ENCODE measurements around the gene ANAPC10.
"Not testable (repeated sequence)": the region's sequence is repeated elsewhere in the genome, so short reads cannot be mapped to it uniquely, and the experiment has no call there.

The ANAPC10 gene

DNA sequence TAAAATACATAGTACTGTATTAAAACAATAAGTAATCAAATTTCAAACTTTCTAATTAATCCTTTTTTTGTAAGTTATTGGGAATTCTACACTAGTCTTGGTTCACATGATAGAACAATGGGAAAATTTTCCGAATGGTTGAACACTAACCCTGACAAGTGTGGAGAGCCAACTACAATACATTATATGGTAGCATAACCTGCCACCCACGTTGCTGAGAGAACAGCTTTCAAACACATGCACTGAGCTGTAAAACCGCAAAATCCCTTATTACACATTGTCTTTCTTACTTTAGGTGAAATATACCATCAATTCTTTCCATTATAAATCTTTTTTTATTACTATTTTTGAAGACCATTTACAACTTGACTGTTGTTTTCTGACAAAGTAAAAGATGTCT, 54.7 kb downstream of the ANAPC10 start:
- H3K9me3 ChIP-seq (ENCODE audit: low read length): no peaks in the 10 kb centered on the region
- no peaks in the 10 kb centered on the region for H3K36me3 ChIP-seq (ENCODE audit: insufficient read depth, low read length)
- H3K4me3 ChIP-seq (ENCODE audit: low read depth in 1 of 2, low read length in 2 of 2): no peak overlapping the region
- H3K27me3 ChIP-seq (ENCODE audit: control insufficient read depth in 1 of 2, insufficient read depth in 2 of 2, low read length in 2 of 2): no peaks in the 10 kb centered on the region
- H3K9ac ChIP-seq (ENCODE audit: low read length): no peak overlapping the region
- H3K4me1 ChIP-seq (ENCODE audit: insufficient read depth, low read length): no peaks in the 10 kb centered on the region
- H3K27ac ChIP-seq (ENCODE audit: low read depth, low read length): no peak overlapping the region

DNA sequence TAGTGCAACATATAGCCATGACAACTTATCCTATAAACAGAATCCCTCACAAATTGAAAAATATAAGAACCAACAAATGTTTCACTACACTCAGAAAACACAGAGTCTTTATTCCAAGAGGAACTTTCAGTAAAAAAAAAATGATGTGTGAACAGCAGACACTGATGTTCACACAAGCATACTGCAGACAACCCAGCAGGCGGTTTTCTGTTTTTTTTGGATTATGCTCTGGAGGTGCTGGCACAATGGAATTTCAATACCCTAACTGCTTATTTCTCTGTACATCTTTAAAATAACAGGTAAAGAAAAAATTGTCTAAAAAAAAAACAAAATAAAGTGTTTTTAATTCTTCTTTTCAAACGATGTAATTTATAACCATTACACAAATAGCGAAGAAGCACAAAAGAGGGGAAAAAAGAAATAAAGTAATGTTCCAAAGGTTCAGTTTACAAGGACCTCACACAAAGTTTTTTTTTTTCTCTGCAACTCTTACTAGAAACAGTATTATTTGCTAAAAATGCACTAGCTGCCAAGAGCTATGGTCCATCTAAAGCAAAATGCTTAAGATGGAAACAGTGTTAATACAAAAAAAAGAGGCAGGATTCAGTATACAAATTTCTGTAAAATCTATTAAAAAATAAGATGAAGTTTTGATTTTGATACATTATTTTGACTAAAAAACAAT, 55.3 kb downstream of the ANAPC10 start:
- no peak overlapping the region for H3K27ac ChIP-seq (ENCODE audit: low read depth, low read length)
- H3K27me3 ChIP-seq (ENCODE audit: control insufficient read depth in 1 of 2, insufficient read depth in 2 of 2, low read length in 2 of 2): no peaks in the 10 kb centered on the region
- no peaks in the 10 kb centered on the region for H3K36me3 ChIP-seq (ENCODE audit: insufficient read depth, low read length)
- H3K4me1 ChIP-seq (ENCODE audit: insufficient read depth, low read length): no peaks in the 10 kb centered on the region
- no peak overlapping the region for H3K9ac ChIP-seq (ENCODE audit: low read length)
- no peak overlapping the region for H3K4me3 ChIP-seq (ENCODE audit: low read depth in 1 of 2, low read length in 2 of 2)
- no peaks in the 10 kb centered on the region for H3K9me3 ChIP-seq (ENCODE audit: low read length)

DNA sequence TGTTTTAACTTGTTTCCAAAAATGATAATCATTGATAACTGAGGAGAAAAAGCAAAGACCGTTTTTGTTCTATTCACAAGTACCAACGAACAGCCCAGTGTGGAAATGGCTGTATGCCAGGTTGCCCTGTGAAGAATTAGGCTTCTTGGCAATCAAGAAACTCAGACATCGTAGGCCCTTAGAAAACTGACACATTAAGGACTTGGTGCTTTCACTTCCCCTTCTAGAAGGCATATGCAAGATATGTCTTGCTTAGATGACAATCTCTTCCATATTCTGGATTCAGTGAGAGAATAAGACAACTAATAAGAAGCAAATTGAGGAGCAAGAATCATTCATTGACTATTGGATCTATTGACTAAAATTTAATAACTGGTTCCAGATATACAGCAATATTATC, 56.6 kb downstream of the ANAPC10 start:
- Histone ChIP-seq H3K27ac (ENCODE audit: low read depth, low read length) (no peak overlapping the region), H3K4me3 (ENCODE audit: low read depth in 1 of 2, low read length in 2 of 2) (no peak overlapping the region), H3K9ac (ENCODE audit: low read length) (no peak overlapping the region), H3K9me3 (ENCODE audit: low read length) (no peaks in the 10 kb centered on the region), H3K4me1 (ENCODE audit: insufficient read depth, low read length) (no peaks in the 10 kb centered on the region), H3K27me3 (ENCODE audit: control insufficient read depth in 1 of 2, insufficient read depth in 2 of 2, low read length in 2 of 2) (no peaks in the 10 kb centered on the region), H3K36me3 (ENCODE audit: insufficient read depth, low read length) (no peaks in the 10 kb centered on the region)

DNA sequence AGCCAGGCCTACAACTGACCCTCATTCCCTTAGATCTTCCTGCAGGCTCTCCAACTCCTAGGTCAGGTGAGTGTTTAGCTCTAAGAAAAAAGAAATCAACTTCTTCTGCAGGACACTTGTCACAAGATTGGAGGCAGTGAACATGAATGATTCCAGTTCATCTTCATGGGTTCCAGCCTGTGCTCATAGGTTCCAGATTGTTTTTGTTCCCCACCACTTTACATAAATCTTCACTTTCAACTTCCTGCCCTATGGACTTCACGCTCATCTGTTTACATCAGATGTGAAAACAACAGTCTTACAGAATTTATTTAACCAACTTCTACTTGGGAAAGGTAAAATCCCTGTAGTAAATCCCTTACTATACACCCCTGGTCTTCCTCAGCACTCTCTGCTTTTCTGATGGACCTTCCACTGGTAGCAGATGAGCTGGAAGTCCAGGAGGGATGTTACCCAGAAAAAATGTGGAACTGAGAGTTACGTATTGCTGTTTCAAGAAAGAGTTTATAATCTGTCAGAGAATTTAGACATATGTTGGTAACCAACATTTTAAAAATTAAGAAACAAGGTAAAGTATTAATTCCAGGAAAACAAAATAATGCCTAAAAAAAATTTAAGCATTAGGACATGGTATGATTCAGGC, 62.4 kb downstream of the ANAPC10 start:
- no peaks in the 10 kb centered on the region for H3K27me3 ChIP-seq (ENCODE audit: control insufficient read depth in 1 of 2, insufficient read depth in 2 of 2, low read length in 2 of 2)
- H3K36me3 ChIP-seq (ENCODE audit: insufficient read depth, low read length): peaks cover 17% of the 10 kb centered on the region
- no peaks in the 10 kb centered on the region for H3K4me1 ChIP-seq (ENCODE audit: insufficient read depth, low read length)
- H3K9me3 ChIP-seq (ENCODE audit: low read length): no peaks in the 10 kb centered on the region
- H3K9ac ChIP-seq (ENCODE audit: low read length): no peak overlapping the region
- no peak overlapping the region for H3K27ac ChIP-seq (ENCODE audit: low read depth, low read length)
- no peak overlapping the region for H3K4me3 ChIP-seq (ENCODE audit: low read depth in 1 of 2, low read length in 2 of 2)

DNA sequence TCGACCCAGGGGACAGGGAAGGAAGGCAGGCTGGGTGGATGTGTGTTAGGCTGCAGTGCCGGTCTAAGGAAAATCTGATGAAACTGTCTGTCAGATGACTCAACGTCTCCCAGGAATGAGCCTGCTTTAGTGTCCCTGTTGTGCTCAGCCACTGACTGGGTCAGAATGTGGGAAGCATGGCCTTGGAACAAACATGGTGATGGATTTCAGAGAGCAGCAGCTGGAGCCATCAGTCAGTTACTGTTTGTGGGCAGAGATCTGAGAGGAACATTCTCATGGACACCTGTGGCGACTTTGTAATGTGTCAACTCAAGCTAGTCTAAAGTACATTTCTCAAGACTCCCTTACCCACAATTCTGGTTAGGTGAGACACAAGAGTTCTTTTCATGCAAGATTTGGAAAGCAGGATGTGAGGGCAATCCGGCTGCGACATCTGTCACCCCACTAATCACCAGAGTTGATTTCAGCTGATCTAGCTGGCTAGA, 63.2 kb downstream of the ANAPC10 start:
- no peaks in the 10 kb centered on the region for H3K9me3 ChIP-seq (ENCODE audit: low read length)
- H3K4me3 ChIP-seq (ENCODE audit: low read depth in 1 of 2, low read length in 2 of 2): no peak overlapping the region
- H3K27ac ChIP-seq (ENCODE audit: low read depth, low read length): no peak overlapping the region
- H3K36me3 ChIP-seq (ENCODE audit: insufficient read depth, low read length): peaks cover 17% of the 10 kb centered on the region
- H3K9ac ChIP-seq (ENCODE audit: low read length): no peak overlapping the region
- no peaks in the 10 kb centered on the region for H3K4me1 ChIP-seq (ENCODE audit: insufficient read depth, low read length)
- H3K27me3 ChIP-seq (ENCODE audit: control insufficient read depth in 1 of 2, insufficient read depth in 2 of 2, low read length in 2 of 2): no peaks in the 10 kb centered on the region

DNA sequence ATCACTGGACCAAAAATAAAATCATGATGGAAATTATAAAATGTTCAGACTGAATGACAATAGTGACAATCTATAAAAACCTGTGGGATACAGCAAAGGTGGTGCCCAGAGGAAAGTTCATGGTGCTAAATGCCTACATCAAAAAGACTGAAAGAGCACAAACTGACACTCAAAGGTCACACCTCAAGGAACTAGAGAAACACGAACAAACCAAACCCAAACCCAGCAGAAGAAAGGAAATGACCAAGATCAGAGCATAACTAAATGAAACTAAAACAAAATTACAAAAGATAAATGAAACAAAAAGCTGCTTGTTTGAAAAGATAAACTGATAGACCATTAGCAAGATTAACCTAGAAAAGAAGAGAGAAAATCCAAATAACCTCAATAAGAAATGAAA, 78.7 kb downstream of the ANAPC10 start:
- Histone ChIP-seq H3K27me3 (ENCODE audit: control insufficient read depth in 1 of 2, insufficient read depth in 2 of 2, low read length in 2 of 2) (no peaks in the 10 kb centered on the region), H3K36me3 (ENCODE audit: insufficient read depth, low read length) (no peaks in the 10 kb centered on the region), H3K9me3 (ENCODE audit: low read length) (peaks cover 9% of the 10 kb centered on the region), H3K27ac (ENCODE audit: low read depth, low read length) (no peak overlapping the region), H3K4me1 (ENCODE audit: insufficient read depth, low read length) (no peaks in the 10 kb centered on the region), H3K4me3 (ENCODE audit: low read depth in 1 of 2, low read length in 2 of 2) (no peak overlapping the region), H3K9ac (ENCODE audit: low read length) (no peak overlapping the region)

DNA sequence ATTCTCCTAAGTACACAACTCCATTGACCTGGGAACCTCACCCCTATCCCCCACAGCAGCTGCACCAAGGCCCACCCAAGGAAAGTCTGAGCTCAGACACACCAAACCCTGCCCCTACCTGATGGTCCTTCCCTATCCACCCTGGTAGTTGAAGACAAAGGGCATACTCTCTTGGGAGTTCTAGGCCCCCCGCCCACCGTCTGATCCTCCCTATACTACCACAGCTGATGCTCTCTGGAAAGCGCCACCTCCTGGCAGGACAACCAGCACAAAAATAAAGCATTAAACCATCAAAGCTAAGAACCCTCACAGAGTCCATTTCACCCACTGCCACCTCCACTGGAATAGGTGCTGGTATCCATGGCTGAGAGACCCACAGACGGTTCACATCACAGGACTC, 83.6 kb downstream of the ANAPC10 start:
- Histone ChIP-seq H3K4me3 (ENCODE audit: low read depth in 1 of 2, low read length in 2 of 2) (no peak overlapping the region), H3K9me3 (ENCODE audit: low read length) (no peaks in the 10 kb centered on the region), H3K9ac (ENCODE audit: low read length) (no peak overlapping the region), H3K4me1 (ENCODE audit: insufficient read depth, low read length) (peaks cover 5% of the 10 kb centered on the region), H3K27ac (ENCODE audit: low read depth, low read length) (no peak overlapping the region), H3K36me3 (ENCODE audit: insufficient read depth, low read length) (no peaks in the 10 kb centered on the region), H3K27me3 (ENCODE audit: control insufficient read depth in 1 of 2, insufficient read depth in 2 of 2, low read length in 2 of 2) (no peaks in the 10 kb centered on the region)

DNA sequence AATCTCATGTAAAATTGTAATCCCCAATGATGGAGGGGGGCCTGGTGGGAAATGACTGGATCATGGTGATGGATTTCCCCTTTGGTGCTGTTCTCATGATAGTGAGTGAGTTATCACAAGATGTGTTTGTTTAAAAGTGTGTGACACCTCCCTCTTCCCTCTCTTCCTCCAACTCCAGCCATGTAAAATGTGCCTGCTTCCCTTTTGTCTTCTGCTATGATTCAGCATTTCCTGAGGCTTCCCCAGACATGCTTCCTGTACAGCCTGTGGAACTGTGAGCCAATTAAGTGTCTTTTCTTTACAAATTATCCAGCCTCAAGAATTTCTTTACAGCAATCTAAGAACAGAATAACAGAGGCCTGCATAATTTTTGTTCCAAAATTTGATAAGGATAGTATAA, 85.2 kb downstream of the ANAPC10 start:
- no peaks in the 10 kb centered on the region for H3K9me3 ChIP-seq (ENCODE audit: low read length)
- no peak overlapping the region for H3K27ac ChIP-seq (ENCODE audit: low read depth, low read length)
- H3K4me3 ChIP-seq (ENCODE audit: low read depth in 1 of 2, low read length in 2 of 2): no peak overlapping the region

DNA sequence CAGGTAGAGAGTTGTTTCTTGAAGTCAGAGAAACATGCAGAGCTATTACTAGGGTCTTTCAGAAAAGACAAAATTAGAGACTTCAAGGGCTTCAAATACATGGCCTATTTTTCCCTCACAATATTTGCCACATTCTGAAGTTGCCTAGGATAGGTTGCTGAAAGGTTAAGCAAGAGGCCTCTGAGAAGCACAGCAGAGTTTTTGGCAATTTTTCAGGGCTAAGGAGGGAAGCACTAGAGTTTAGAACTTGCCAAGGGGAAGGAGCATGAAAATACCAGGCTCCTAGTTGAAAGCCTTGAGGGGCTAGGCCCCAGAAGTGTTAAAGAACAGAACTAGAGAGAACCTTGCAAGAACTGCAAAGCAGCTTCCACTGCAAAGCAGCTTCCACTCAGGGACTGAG, 86.4 kb downstream of the ANAPC10 start:
- Histone ChIP-seq H3K9ac (ENCODE audit: low read length) (no peak overlapping the region), H3K4me3 (ENCODE audit: low read depth in 1 of 2, low read length in 2 of 2) (no peak overlapping the region), H3K9me3 (ENCODE audit: low read length) (no peaks in the 10 kb centered on the region), H3K4me1 (ENCODE audit: insufficient read depth, low read length) (peaks cover 5% of the 10 kb centered on the region), H3K36me3 (ENCODE audit: insufficient read depth, low read length) (no peaks in the 10 kb centered on the region), H3K27me3 (ENCODE audit: control insufficient read depth in 1 of 2, insufficient read depth in 2 of 2, low read length in 2 of 2) (no peaks in the 10 kb centered on the region), H3K27ac (ENCODE audit: low read depth, low read length) (no peak overlapping the region)

More for the DNA sequence above, 85.2 kb downstream of the ANAPC10 start:
- Histone ChIP-seq H3K9ac (ENCODE audit: low read length) (no peak overlapping the region), H3K27me3 (ENCODE audit: control insufficient read depth in 1 of 2, insufficient read depth in 2 of 2, low read length in 2 of 2) (no peaks in the 10 kb centered on the region), H3K36me3 (ENCODE audit: insufficient read depth, low read length) (no peaks in the 10 kb centered on the region), H3K4me1 (ENCODE audit: insufficient read depth, low read length) (peaks cover 5% of the 10 kb centered on the region)

DNA sequence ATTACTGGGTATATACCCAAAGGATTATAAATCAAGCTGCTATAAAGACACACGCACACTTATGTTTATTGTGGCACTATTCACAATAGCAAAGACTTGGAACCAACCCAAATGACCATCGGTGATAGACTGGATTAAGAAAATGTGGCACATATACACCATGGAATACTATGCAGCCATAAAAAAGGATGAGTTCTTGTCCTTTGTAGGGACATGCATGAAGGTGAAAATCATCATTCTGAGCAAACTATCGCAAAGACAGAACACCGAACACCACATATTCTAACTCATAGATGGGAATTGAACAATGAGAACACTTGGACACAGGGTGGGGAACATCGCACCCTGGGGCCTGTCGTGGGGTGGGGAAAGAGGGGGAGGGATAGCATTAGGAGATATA, 87.7 kb downstream of the ANAPC10 start:
- not testable (repeated sequence) for H3K4me3 ChIP-seq (ENCODE audit: low read depth in 1 of 2, low read length in 2 of 2); H3K27me3 ChIP-seq (ENCODE audit: control insufficient read depth in 1 of 2, insufficient read depth in 2 of 2, low read length in 2 of 2); H3K9me3 ChIP-seq (ENCODE audit: low read length); H3K4me1 ChIP-seq (ENCODE audit: insufficient read depth, low read length); H3K36me3 ChIP-seq (ENCODE audit: insufficient read depth, low read length); H3K27ac ChIP-seq (ENCODE audit: low read depth, low read length); H3K9ac ChIP-seq (ENCODE audit: low read length)

DNA sequence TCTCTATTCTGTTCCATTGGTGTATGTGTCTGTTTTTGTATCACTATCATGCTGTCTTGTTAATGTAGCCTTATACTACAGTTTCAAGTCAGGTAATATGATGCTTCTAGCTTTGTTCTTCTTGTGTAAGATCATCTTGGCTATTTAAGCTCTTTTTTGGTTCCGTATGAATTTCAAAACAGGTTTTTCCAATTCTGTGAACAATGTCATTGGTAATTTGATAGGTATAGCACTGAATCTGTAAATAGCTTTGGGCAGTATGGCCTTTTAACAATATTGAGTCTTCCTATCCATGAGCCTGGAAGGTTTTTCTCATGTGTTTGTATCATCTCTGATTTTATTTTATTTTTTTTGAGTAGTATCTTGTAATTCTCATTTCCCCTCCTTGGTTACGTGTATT, 94.3 kb downstream of the ANAPC10 start:
- H3K9ac ChIP-seq (ENCODE audit: low read length): no peak overlapping the region
- no peaks in the 10 kb centered on the region for H3K27me3 ChIP-seq (ENCODE audit: control insufficient read depth in 1 of 2, insufficient read depth in 2 of 2, low read length in 2 of 2)
- H3K36me3 ChIP-seq (ENCODE audit: insufficient read depth, low read length): no peaks in the 10 kb centered on the region
- H3K27ac ChIP-seq (ENCODE audit: low read depth, low read length): no peak overlapping the region
- H3K4me1 ChIP-seq (ENCODE audit: insufficient read depth, low read length): no peaks in the 10 kb centered on the region
- H3K4me3 ChIP-seq (ENCODE audit: low read depth in 1 of 2, low read length in 2 of 2): no peak overlapping the region
- no peaks in the 10 kb centered on the region for H3K9me3 ChIP-seq (ENCODE audit: low read length)

DNA sequence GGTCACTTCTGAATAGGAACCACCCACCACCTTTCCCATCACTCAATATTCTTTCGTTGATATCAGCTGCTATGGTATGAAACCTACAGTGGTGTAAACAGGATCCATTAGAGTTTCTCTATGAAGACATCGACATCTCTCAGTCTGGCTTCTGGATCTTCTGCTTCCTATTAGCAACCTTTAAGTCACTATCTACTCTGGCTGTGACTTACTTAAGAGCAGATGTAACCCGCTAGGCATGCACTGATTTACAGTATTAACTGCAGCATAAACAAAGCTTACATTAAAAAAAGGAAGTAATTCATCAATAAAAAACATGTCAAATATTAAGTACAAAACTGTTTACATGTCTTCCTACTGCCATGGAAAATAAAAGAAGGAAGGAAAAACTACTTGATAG, 96.4 kb downstream of the ANAPC10 start:
- H3K9ac ChIP-seq (ENCODE audit: low read length): no peak overlapping the region
- H3K27ac ChIP-seq (ENCODE audit: low read depth, low read length): no peak overlapping the region
- H3K4me1 ChIP-seq (ENCODE audit: insufficient read depth, low read length): no peaks in the 10 kb centered on the region
- H3K36me3 ChIP-seq (ENCODE audit: insufficient read depth, low read length): no peaks in the 10 kb centered on the region
- no peaks in the 10 kb centered on the region for H3K27me3 ChIP-seq (ENCODE audit: control insufficient read depth in 1 of 2, insufficient read depth in 2 of 2, low read length in 2 of 2)
- H3K9me3 ChIP-seq (ENCODE audit: low read length): no peaks in the 10 kb centered on the region
- no peak overlapping the region for H3K4me3 ChIP-seq (ENCODE audit: low read depth in 1 of 2, low read length in 2 of 2)
